Astrocyte (in vitro differentiated cells and primary cell): Measurements from ENCODE around the gene BPTF. TPM values are rescaled to one million over a fixed set of nuclear protein-coding genes. Genes with fewer than 3 reads are reported as not detected.
"Not testable (repeated sequence)": the region's sequence is repeated elsewhere in the genome, so short reads cannot be mapped to it uniquely, and the experiment has no call there.

Source experiments
- DNase-seq: peaks from one replicate; pipeline ENCODE4 v3.0.0-alpha.2; 2010; ENCODE audit warnings: low read depth
- FAIRE-seq: peaks from 2 replicates; lab custom pipeline; 2011; peaks lifted over from hg19 to GRCh38; lab: Jason Lieb, UNC
- H2AFZ ChIP-seq: 2 replicates; pipeline ENCODE4 v1.6.0; 2012; ENCODE audit warnings: low read depth, low read length, inconsistent platforms
- H3K27ac ChIP-seq: 2 replicates; pipeline ENCODE4 v1.5.1; 2011; ENCODE audit warnings: low read depth, low read length, inconsistent platforms
- H3K27me3 ChIP-seq: 2 replicates; pipeline ENCODE4 v1.6.0; 2011; ENCODE audit warnings: low read length, inconsistent platforms; ENCODE audit not compliant: insufficient read depth
- H3K36me3 ChIP-seq: 2 replicates; pipeline ENCODE4 v1.5.1; 2011; ENCODE audit warnings: low read length, inconsistent platforms; ENCODE audit not compliant: insufficient read depth
- H3K4me1 ChIP-seq: 2 replicates; pipeline ENCODE4 v1.5.1; 2011; ENCODE audit warnings: low read length, inconsistent platforms; ENCODE audit not compliant: insufficient read depth
- H3K4me2 ChIP-seq: 2 replicates; pipeline ENCODE4 v1.6.0; 2012; ENCODE audit warnings: low read length, inconsistent platforms
- H3K4me3 ChIP-seq: 2 replicates; pipeline ENCODE4 v1.5.1; 2011; ENCODE audit warnings: low read depth, mild to moderate bottlenecking, low read length, inconsistent platforms; ENCODE audit not compliant: insufficient read depth
- H3K79me2 ChIP-seq: 2 replicates; pipeline ENCODE4 v1.6.0; 2012; ENCODE audit warnings: mild to moderate bottlenecking, low read length, inconsistent platforms; ENCODE audit not compliant: insufficient read depth
- H3K9ac ChIP-seq: 2 replicates; pipeline ENCODE4 v1.6.0; 2012; ENCODE audit warnings: mild to moderate bottlenecking, low read length, inconsistent platforms
- H3K9me3 ChIP-seq: 2 replicates; pipeline ENCODE4 v1.5.1; 2012; ENCODE audit warnings: low read depth, mild to moderate bottlenecking, low read length, inconsistent platforms; ENCODE audit not compliant: insufficient read depth
- H4K20me1 ChIP-seq: 2 replicates; pipeline ENCODE4 v1.6.0; 2012; ENCODE audit warnings: low read length, inconsistent platforms; ENCODE audit not compliant: insufficient read depth
- H3K27ac Mint-ChIP-seq: one replicate; pipeline ENCODE4 v1.8.0; 2021; ENCODE audit warnings: mild to moderate bottlenecking, mixed read lengths; ENCODE audit not compliant: unreplicated experiment
- H3K27me3 Mint-ChIP-seq: one replicate; pipeline ENCODE4 v1.8.0; 2021; ENCODE audit warnings: low read depth, mixed read lengths; ENCODE audit not compliant: unreplicated experiment
- H3K36me3 Mint-ChIP-seq: one replicate; pipeline ENCODE4 v1.8.0; 2021; ENCODE audit warnings: low read depth, mixed read lengths; ENCODE audit not compliant: unreplicated experiment
- H3K4me1 Mint-ChIP-seq: one replicate; pipeline ENCODE4 v1.8.0; 2021; ENCODE audit warnings: low read depth, mixed read lengths; ENCODE audit not compliant: unreplicated experiment
- H3K4me3 Mint-ChIP-seq: one replicate; pipeline ENCODE4 v1.8.0; 2021; ENCODE audit warnings: mild to moderate bottlenecking, moderate library complexity, mixed read lengths; ENCODE audit not compliant: unreplicated experiment
- H3K9me3 Mint-ChIP-seq: one replicate; pipeline ENCODE4 v1.8.0; 2021; ENCODE audit warnings: mild to moderate bottlenecking, mixed read lengths; ENCODE audit not compliant: unreplicated experiment
- EZH2 ChIP-seq: IDR thresholded peaks from 2 replicates; pipeline ENCODE4 v1.6.1; 2012; ENCODE audit warnings: mild to moderate bottlenecking, low read length, inconsistent platforms; ENCODE audit not compliant: insufficient read depth
- total RNA-seq: library from RNA; stranded (reverse); gene quantifications from 2 replicates; pipeline ENCODE4 v1.2.1, GENCODE V29; 2021

BPTF gene
- total RNA-seq, 1 donor from 2014 or later, result 72.7 TPM

DNA sequence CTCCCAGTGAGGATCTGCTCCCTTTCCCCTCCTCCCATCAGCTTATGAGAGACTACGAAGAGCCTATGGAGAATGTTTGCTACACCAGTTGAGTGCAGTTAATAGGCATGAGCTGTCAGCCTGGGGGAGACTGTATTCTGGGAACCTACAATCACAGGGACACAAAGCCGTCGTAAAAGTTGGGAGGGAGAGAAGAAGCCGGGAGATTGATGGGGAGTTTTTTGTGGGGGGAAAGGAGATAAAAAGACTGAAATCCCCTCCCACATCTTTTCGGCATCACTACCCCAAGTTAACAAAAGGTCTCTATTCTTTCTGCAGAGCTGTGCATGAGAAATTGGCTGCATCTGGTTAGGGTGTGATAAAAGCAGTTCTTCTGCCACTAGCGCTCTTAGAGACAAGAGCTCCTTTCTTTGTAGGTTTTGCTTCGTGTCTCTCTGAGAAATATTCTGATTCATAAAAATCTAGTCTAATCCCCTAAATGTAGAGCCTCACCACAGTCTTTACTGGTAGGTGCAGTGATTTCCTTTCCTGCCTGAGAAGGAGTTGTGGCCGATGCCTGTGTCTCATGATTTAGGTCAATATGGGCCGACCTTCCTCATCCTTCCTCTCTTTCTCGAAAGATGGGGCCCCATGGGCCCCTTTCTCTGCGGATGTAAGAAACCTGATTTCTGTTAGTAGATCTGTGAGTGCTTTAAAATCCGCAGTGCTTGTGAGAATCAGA, 77.4 kb downstream of the BPTF start:
- Histone ChIP-seq H3K4me1 (peaks cover 3% of the 10 kb centered on the region), H3K4me3 (no peak overlapping the region), H3K27me3 (no peaks in the 10 kb centered on the region), H3K9me3 (no peaks in the 10 kb centered on the region), H2AFZ (no peak overlapping the region), H3K79me2 (no peaks in the 10 kb centered on the region), H3K36me3 (peaks cover 5% of the 10 kb centered on the region), H3K4me2 (no peak overlapping the region), H3K9ac (no peak overlapping the region), H4K20me1 (no peaks in the 10 kb centered on the region), H3K27ac (no peak overlapping the region)
- FAIRE-seq, result no peak
- Mint-ChIP-seq H3K4me1 (no peaks in the 10 kb centered on the region), H3K9me3 (no peaks in the 10 kb centered on the region), H3K27ac (no peak overlapping the region), H3K27me3 (no peaks in the 10 kb centered on the region), H3K4me3 (no peak overlapping the region), H3K36me3 (peaks cover 13% of the 10 kb centered on the region)
- TF ChIP-seq EZH2, result no peak
- no peak for DNase-seq

DNA sequence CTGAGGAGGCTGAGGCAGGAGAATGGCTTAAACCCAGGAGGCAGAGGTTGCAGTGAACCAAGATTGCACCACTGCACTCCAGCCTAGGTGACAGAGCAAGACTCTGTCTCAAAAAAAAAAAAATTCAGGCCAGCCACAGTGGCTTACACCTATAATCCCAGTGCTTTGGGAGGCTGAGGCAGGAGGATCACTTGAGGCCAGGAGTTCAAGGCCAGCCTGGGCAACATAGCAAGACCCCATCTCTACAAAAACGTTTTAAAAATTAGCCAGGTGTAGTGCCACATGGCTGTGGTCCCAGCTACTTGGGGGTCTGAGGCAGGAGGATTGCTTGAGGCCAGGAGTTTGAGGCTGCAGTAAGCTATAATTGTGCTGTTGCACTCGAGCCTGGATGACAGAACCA, 80.0 kb downstream of the BPTF start:
- not testable (repeated sequence) for H3K4me1 ChIP-seq

DNA sequence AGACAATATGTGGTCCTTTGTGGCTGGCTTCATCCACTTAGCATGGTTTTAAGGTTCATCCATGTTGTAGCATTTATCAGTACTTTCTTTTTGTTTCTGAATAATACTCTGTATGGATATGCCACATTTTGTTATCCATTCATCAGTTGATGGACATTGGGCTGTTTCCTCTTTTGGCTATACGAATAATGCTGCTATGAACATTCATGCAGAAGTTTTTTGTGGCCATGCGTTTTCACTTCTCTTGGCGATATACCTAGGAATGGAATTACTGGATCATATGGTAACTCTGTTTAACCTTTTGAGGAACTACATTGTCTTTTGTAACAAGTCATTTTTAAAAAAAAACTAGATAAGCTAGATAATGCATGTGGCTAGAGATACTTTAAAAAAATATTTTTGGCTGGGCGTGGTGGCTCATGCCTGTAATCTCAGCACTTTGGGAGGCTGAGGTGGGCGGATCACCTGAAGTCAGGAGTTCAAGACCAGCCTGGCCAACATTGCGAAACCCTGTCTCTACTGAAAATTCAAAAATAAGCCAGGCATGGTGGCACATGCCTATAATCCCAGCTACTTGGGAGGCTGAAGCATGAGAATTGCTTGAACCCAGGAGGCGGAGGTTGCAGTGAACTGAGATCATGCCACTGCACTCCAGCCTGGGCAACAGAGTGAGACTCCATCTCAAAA, 85.0 kb downstream of the BPTF start:
- not testable (repeated sequence) for H3K27ac Mint-ChIP-seq, H3K79me2 ChIP-seq, H3K4me1 Mint-ChIP-seq, H3K9me3 Mint-ChIP-seq, H3K4me1 ChIP-seq, H3K27me3 ChIP-seq, H3K27me3 Mint-ChIP-seq, H3K9me3 ChIP-seq, H3K4me3 Mint-ChIP-seq, FAIRE-seq, H4K20me1 ChIP-seq, H2AFZ ChIP-seq, DNase-seq, H3K27ac ChIP-seq, H3K9ac ChIP-seq, H3K4me3 ChIP-seq
- Histone ChIP-seq H3K4me2 (peak overlapping the region; percentile 1), H3K36me3 (peaks cover 22% of the 10 kb centered on the region)
- peaks cover 18% of the 10 kb centered on the region for H3K36me3 Mint-ChIP-seq

More for the DNA sequence above, 80.0 kb downstream of the BPTF start:
- not testable (repeated sequence) for H3K9me3 ChIP-seq, H3K27ac ChIP-seq, H3K79me2 ChIP-seq, H3K4me3 Mint-ChIP-seq, H3K9me3 Mint-ChIP-seq, H3K27ac Mint-ChIP-seq, FAIRE-seq, H3K36me3 ChIP-seq, H3K27me3 ChIP-seq, DNase-seq, H3K4me1 Mint-ChIP-seq, H3K27me3 Mint-ChIP-seq, H4K20me1 ChIP-seq, H2AFZ ChIP-seq, H3K4me3 ChIP-seq, H3K4me2 ChIP-seq, H3K9ac ChIP-seq
- H3K36me3 Mint-ChIP-seq, result peaks cover 14% of the 10 kb centered on the region
